WI38 (cell line): ENCODE measurements around the gene KIF15.

Source experiments
- H3K4me3 ChIP-seq: 2 replicates; pipeline ENCODE4 v1.5.1; 2011; ENCODE audit warnings: low read depth, mild to moderate bottlenecking, control low read depth, low read length
- CTCF ChIP-seq: IDR thresholded peaks from 2 replicates; pipeline ENCODE4 v1.5.1; 2012; ENCODE audit warnings: low read depth, mild to moderate bottlenecking, control low read depth, low read length

KIF15 gene

GRCh38 chr3:44761424-44762169, at the start of gene KIF15, which contains the start of gene KIAA1143:
Gene KIF15, plus strand, starts transcription at chr3:44761794. Its CDS starts 72 bp downstream, at chr3:44761866.
Gene KIAA1143, minus strand, starts transcription at chr3:44761619. Its CDS starts 17 bp downstream, at chr3:44761602.
- peak within 1 kb of the TSS; percentile 81 for H3K4me3 ChIP-seq
- no peak for TF ChIP-seq CTCF

GRCh38 chr3:44712455-44713075, 49.0 kb upstream of the KIF15 start, which contains the start of gene ZNF502:
Gene ZNF502, plus strand, starts transcription at chr3:44712660. Its CDS starts 7,602 bp downstream, at chr3:44720262.
- H3K4me3 ChIP-seq = peak within 1 kb of the TSS; percentile 86
- peak; percentile 19; the same call in 1 of the 2 replicates for TF ChIP-seq CTCF

DNA sequence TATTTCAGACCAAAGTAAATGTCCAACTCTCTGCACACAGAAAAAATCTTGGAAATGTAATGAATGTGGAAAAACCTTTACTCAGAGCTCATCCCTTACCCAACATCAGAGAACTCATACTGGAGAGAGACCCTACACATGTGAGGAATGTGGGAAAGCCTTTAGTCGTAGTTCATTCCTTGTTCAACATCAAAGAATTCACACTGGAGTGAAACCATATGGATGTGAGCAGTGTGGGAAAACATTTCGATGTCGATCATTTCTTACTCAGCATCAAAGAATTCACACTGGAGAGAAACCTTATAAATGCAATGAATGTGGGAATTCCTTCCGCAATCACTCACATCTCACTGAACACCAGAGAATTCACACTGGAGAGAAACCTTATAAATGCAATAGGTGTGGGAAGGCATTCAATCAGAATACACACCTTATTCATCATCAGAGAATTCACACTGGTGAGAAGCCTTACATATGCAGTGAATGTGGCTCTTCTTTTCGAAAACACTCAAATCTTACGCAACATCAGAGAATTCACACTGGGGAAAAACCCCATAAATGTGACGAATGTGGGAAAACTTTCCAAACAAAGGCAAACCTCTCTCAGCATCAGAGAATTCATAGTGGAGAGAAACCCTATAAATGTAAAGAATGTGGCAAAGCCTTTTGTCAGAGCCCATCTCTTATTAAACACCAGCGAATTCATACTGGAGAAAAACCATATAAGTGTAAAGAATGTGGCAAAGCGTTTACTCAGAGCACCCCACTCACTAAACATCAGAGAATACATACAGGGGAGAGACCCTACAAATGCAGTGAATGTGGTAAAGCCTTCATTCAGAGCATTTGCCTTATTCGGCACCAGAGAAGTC, 40.1 kb upstream of the KIF15 start:
- TF ChIP-seq CTCF = no peak
- H3K4me3 ChIP-seq = no peak overlapping the region

DNA sequence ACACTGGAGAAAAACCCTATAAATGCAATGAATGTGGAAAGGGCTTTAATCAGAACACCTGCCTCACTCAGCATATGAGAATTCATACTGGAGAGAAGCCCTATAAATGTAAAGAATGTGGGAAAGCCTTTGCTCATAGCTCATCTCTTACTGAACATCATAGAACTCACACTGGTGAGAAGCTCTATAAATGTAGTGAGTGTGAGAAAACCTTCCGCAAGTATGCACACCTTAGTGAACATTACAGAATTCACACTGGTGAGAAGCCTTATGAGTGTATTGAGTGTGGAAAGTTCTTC, 39.5 kb upstream of the KIF15 start:
- no peak overlapping the region for H3K4me3 ChIP-seq
- TF ChIP-seq CTCF = no peak

DNA sequence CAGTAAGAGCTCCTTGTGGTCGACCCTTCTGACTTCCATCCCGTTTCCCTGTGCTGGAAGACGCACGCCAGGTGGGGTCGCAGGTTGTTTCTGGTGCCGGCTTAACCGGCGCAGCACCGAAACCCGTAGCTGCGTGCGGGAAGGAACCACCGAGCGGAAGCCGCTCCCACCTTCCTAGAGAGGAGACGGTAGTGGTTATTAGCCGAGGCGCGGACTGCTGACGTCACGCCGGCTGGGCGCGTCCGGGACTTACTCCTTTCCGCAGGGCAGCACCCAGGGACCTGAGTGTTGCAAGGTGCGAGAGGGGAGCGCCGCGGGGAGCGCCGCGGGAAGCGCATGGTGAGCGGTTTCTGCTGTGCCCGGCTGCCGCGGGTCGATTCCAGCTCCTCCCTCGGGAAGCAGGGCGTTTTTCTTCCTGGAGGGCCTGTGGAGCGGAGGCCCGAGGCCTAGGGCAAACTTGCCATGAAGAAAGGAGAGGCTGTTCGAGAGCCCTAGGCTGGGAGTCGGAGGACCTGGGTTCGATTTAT, 32.1 kb upstream of the KIF15 start, which contains the start of gene ZNF501:
Gene ZNF501 (plus strand): TSS at position 252 of the 527 bp plus-strand sequence. CDS start 4,787 bp downstream, outside the sequence.
- peak within 1 kb of the TSS; percentile 68 for H3K4me3 ChIP-seq
- no peak for TF ChIP-seq CTCF

- no peak for TF ChIP-seq CTCF
- no peak overlapping the region for H3K4me3 ChIP-seq
Measured at GRCh38 chr3:44734646-44735168, 26.9 kb upstream of the KIF15 start.
